Activated CD8-positive, alpha-beta memory T cell treated with anti-CD3 and anti-CD28 coated beads, Interleukin-2, amount 50 U/mL, for 24 hours (primary cell): Measurements from ENCODE around the gene SOCS1.

Source experiments
- DNase-seq: peaks from one replicate; pipeline ENCODE4 v3.0.0-alpha.2; 2020; ENCODE audit errors: extremely low read depth

Gene SOCS1

DNA sequence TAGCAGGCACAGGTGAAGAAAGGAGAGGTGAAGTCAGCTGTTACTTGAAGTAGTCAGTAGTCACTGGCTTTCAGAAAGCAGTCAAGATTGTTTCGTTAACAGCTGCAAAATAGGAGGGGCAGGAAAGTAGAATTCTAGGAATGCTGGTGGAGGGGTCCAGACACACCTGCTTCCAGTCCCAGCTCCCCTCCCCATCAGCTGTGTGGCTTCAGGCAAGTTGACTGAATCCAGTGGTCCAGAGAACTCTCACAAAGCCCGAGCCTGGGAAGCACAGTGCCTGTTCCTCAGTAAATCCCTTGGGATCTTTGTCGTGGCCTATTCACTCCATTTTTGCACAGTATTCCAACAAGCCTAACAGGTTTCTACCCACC lies 4.6 kb upstream of the SOCS1 start:
- DNase-seq, result no peak

DNA sequence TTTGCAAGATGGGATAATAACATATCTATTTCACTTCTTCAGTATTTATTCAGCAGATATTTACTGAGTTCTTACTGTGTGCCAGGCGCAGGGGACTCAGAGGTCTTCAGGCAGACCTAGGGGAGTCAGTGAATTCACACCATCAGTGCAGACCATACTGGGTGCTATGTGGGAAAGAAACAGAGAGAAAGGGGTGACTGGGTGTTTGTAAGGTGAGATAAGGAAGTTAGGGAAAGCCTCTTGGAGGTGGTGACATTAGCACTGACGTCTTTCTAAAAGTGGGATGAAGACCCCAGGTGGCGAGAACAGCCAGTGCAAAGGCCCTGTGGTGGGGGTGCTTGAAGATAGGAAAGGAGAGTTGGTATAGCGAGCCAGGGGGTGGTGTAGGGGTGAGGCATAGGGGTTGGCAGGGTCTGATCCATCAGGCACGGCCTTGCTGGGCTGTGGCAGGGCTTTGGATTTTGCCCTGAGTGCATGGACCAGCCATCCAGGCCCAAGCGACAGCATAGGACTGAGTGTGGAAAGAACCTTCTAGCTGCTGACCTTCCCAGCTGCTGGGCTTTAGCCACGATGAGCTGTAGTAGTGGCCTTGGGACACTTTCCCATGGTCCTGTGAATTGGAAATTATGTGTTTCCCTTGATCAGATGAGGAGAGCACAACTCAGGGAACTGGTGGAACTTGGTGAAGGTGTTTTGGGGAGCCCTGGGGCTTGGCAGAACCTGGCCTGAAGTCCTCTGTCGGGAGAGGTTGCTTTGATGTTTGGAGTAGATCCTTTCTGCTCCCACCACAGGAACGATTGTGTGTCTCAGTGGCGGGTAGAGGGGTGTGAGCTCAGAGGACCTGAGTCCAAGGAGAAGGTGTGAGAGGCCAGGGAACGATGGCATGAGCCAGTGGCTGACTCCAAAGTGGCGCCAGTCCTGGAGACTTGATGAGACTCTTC lies 3.9 kb upstream of the SOCS1 start:
- no peak for DNase-seq

DNA sequence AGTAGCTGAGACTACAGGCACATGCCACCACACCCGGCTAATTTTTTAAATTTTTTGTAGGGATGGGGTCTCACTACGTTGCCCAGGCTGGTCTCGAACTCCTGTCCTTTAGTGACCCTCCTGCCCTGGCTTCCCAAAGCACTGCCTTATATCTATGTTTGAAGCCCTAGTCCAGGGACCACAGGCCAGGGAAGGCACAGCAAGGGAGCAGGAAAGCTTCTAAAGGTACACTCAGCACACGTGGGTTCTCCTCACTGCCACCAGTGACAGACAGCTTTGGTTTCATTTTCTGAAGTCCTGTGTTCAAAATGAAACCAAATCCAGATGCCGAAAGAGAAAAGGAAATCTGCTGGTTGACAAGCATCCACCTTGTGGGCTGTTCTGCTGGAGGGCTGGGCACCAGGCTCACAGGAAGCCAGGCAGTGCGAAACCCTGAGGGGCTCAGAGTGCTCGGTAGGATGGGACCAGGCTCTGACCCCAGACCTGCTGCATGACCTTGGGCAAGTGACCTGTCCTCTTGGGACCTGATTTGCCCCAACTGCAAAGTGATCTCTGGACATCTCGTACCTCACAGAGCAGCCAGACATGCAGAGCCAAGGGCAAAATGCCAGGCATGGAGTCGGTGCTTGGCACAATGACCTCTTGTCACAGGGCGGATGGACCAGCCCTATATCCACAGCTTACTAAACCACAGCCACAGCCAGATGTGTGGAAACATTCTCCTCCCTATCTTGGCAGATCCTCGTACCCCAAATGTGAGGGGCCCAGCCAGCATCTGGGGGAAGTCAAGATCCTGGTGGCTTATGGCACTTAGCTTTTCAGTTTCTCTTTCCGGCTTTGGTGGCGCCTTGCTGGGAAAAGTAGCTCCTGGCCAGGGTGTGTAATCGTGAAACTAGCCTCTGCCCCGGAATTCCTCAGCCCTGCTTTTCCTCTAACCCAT lies 2.8 kb upstream of the SOCS1 start:
- DNase-seq, result no peak

DNA sequence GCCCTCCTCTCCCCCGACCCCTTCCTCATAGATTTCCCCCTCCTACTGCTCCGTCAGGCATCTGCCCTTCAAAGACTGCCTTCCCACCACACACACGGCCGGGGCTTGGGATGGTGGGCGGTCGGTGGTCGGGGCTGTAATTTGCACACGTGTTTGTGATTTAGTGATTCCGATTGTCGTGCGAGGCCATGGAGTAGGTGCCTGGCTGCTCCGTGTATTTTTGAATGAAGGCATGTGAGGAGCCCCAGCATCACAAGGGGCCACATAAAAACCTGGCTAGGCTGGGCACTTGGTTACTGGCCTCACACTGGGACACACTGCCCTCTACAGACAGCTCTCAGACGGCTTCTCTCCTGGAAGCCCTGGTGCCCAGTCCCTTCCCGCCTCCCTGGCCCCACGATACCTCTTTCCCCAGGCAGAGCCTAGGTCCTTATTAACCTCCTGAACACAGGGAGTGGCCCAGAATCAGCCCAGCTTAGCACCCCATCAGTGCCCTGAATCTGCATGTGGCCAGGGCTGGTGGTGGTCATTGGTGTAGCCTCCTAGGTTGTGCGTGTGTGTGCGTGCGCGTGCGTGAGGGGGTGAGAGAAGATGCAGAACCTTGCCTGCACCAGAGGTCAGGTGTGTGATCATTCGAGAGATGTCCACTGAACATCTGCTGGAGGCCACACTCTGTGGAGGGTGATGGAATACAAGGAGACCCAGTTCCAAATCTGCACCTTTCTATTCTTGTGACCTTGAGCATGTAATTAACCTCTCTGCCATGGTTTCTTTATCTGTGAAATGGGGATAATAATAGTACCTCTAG lies 1.3 kb upstream of the SOCS1 start:
- DNase-seq, result no peak

DNA sequence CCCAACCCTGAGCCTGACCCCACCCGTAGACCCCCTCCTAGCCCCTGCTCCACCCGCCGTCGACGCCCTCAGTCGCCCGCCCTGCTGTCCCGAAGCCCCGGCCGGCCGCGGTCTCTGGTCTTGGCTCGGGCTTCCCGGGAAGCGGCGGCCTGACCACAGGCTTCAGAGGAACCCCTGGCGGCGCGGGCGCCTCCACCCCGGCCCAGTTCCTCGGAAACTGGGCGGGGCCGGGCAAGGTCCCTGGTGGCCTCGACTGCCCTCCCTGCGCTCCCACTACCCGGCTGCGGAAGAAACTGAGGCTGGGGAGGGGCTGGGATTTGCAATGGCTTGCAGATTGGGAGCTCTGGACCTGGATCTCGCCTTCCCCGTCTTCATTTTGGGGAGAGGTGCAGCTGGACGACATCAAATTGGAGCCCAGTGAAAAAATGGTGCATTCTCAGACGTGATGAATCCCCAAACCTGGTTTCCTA lies 692 bp upstream of the SOCS1 start:
- no peak for DNase-seq

DNA sequence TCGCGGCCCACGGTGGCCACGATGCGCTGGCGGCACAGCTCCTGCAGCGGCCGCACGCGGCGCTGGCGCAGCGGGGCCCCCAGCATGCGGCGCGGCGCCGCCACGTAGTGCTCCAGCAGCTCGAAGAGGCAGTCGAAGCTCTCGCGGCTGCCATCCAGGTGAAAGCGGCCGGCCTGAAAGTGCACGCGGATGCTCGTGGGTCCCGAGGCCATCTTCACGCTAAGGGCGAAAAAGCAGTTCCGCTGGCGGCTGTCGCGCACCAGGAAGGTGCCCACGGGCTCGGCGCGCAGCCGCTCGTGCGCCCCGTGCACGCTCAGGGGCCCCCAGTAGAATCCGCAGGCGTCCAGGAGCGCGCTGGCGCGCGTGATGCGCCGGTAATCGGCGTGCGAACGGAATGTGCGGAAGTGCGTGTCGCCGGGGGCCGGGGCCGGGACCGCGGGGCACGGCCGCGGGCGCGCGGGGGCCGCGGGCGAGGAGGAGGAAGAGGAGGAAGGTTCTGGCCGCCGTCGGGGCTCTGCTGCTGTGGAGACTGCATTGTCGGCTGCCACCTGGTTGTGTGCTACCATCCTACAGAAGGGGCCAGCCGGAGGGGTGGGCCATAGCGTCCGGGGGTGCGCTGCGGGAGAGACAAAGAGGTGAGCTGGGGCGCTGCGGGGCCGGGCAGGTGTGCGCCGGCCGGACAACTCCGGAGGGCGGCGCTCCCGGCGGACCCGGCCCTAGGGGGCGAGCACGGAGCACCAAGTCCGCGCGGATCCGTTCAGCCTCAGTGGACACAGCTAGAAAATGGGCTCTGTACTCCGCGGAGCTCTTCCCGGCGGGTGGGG lies 879 bp downstream of the SOCS1 start:
- no peak for DNase-seq

DNA sequence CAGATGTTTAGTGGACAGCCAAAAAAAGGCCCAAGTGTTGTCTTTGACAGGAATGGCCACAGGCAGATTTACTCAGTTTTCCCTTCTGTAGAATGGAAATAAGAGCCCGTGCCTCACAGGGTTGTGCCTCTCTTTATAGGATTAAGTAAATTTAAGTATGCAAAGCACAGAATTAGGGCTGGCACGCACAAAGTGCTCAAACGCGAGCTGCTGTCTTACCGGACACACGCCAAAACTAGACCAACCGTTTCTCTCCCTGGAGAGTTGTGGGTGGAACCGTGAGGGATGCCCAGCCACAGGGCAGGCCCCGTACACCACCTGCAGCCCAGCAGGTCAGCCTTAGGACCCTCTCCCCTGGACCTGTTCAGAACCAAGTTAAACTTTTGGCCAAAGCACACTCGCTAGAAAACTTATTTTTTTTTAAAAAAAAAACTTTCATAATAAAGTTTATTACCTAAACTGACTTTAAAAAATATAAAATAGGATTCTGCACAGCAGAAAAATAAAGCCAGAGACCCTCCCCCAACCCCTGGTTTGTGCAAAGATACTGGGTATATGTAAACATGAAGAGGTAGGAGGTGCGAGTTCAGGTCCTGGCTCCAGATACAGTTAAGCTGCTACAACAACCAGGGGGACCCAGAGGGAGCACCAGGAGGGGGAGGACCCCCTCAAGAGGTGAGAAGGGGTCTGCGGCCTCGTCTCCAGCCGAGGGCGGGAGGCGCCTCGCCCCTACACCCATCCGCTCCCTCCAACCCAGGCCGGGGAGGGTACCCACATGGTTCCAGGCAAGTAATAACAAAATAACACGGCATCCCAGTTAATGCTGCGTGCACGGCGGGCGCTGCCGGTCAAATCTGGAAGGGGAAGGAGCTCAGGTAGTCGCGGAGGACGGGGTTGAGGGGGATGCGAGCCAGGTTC lies 1.8 kb downstream of the SOCS1 start:
- no peak for DNase-seq

DNA sequence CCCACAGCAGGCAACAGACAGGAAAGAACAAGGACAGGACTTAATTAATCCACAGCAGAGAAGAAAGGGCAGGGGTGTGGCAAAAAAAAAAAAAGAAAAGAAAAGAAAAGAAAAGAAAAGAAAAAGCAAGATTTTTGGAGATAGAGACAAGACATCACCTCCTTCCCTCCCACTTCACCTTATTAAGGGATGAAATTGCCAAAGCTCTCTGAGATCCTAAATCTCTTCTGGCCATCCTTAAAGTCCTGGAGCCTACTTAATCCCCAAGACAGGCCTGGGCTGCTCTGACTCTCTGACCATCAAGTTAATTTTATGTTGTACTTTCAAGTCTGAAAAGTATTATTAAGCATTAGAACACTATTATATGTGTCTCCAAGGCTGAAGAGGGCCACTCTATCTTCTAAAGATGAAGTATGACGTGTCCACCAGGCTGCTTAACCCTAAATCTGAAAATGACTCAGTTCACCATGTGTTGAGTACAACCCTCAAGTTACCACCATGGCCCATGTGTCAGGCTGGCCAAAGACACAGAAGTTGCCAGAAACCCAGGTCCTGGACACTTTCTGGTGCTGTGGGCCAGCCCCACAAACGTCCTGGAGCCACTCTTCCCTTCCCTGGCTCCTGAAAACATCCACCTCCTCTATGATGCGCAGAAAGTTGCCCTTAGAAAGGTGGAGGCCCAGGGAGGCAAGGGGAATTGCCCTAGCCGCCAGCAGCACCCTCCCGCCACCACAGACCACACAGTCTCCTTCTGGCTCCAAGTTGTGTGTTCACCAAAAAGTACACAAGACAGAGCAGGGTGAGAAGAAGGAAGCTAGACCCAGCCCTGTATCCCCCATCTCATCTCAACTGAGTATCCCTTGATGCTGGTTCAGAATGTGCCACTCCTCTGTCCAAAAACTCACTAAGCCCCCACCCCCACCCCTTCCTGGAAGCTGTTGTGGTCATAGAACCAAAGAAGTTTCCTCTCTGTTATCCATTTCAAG lies 2.7 kb downstream of the SOCS1 start:
- DNase-seq, result no peak

DNA sequence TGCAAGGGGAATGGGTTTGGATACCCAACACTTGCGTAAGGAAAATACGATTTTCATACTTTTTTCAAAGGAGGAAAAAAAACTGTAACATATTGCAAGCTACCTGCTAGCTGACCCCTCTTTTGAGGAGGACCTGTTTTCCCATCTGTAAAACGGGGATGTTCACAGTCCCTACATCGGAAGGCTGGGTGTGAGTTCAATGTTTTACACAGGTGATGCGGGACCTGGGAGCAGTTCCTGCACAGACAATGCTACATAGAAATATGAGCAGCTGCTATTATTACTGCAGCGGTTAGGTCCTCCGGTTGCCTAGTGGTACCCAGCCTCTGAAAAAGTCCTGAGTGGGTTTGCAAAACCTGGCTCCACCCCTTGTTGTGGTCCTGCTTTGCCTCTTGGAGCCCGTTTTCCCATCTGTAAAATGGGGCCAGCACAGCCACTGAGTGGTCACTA lies 3.5 kb downstream of the SOCS1 start:
- DNase-seq, result no peak

DNA sequence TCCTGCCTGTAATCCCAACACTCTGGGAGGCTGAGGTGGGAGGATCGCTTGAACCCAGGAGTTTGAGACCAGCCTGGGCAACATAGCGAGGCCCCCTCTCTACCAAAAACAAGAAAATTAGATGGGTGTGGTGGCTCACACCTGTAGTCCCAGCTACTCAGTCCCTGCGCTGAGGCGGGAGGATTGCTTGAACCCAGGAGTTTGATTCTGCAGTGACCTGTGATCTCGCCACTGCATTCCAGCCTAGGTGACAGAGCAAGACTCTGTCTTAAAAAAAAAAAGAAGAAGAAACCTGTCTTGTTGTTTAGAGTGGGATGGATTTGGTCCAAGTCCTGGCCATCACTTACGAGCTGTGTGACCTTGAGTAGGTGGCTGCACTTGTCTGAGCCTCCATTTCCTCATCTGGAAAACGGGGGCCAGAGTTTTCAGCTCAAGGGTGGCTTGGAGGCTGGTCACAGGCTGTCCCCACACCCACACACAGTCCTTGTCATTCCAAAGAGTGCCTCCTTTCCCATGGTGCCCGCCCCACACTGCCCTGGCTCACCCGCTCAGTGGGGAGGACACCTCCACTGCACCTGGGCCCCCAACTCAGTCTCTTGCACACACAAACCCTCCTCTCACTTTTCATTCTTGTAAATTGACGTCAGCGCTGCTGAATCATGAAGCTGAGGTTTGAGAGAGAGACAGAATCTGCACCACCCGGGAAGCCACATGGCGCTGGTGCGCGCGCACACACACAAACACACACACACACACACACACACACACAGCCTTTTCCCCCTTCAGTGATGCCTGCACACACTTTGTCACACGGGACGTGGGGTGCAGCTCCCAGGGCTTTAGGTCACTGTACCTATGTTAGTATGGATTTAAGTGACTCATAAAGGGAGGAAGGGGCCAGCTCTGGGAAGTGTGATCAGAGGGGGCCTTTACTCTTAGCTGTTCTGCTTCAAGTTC lies 4.2 kb downstream of the SOCS1 start:
- DNase-seq, result no peak

DNA sequence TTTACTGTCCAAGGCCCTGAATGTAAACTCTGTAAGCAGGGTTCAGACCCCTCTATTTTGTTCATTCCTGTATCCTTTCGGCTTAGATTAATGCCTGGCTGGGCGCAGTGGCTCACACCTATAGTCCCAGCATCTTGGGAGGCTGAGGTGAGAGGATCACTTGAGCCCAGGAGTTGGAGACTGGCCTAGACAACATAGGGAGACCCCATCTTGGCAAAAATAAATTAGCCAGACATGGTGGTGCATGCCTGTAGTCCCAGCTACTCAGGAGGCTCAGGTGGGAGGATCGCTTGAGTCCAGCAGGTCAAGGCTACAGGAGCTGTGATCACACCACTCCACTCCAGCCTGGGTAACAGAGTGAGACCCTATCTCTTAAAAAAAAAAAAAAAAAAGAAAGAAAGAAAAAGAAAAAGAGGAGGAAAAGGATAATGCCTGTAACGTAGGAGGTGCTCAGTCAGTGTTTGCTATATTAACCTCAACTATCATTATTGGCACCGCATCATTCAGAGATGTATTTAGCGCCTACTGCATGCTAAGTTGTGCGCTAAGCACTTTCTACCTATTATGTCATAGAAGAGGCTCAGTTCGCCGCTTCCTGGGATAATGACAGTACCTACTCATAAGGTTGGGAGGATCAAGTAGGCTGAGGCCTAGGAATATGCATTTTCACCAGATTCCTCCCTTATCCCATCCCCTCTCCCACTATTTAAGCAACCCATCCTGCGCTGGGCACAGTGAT lies 5.0 kb downstream of the SOCS1 start:
- no peak for DNase-seq

DNA sequence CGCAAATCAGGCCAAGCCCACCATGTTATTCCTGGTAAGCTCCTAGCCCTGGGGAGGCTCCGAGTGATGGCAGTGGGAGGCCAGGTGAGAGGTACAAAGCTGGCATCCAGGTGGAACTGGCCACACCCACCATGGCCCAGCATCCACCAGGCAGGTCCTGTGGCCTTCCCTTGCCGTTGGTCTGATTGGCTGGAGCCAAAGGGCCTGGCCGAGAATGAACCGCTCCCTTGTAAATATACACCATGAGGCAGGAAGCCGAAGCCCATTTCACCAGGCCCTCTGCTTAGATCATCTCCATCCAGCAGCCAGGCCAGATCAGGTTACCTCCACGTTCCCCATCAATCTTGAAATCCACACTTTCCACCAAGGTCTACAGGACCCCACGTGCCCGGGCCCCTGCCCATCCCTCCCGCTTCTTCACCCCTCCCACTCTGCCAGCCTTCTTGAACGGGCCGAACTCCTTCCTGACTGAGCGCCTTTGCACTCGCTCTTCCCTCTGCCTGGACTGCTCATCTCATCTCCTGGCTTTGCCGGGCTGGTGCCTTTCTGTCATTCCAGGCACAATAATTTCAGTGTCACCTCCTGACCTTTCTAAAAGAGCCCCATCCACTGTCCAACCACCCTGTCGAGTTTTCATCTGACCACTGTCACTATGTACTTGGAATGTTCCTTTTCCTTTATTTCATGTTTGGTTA lies 5.8 kb downstream of the SOCS1 start:
- DNase-seq, result no peak

DNA sequence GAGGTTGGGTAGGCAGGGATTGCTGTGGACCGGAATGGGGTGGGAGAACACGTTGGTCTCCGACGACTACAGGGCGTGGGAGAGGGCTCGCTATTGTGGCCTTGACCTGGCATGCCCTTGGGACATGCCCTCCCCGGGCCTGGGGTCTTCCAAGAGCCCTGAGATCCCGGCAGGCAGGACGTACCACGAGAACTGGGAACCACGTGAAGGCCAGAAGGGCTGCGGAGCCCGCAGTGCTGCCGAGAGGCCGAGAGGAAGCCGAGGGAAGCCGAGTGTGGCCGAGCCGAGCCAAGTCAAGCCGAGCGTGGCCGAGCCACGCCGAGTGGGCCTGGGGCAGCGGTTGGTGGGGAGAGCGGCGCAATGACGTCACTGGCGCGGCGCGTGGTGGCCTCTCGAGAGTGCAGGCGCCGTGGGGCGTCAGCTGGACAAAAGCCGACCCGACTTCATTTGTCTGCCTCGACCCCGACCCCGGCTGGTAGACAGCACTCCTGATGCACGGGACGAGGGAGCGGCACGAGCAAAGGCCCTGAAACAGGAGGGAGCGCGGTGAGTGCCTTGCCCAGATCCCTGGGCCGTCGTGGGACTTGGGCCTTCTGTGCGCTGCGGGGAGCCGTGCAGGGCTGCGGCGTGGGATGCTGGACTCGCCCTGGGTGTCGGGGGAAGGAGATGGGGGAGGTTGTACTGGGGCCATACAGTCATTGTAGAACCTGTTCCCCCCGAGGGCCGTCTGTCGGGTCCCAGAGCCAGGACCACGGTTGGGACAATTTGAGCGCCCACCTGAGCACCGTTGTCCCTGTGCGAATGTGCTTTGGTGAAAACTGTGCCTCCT lies 6.6 kb downstream of the SOCS1 start:
- no peak for DNase-seq

DNA sequence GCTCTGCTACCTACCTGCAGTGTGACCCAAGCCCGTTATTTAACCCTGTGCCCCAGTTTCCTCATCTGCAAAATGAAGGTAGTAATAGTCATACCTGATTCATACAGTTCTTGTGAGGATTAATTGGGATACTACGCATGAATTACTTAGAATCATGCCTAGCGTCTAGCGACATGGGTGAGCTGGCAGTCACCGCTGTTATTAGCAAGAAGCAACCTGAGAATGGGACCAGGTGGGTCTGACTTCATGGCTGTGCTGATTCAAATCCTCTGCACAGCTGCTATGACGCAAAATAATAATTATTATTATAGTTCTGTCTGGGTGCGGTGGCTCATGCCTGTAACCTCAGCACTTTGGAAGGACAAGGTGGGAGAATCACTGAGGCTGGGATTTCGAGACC lies 7.9 kb downstream of the SOCS1 start:
- no peak for DNase-seq

DNA sequence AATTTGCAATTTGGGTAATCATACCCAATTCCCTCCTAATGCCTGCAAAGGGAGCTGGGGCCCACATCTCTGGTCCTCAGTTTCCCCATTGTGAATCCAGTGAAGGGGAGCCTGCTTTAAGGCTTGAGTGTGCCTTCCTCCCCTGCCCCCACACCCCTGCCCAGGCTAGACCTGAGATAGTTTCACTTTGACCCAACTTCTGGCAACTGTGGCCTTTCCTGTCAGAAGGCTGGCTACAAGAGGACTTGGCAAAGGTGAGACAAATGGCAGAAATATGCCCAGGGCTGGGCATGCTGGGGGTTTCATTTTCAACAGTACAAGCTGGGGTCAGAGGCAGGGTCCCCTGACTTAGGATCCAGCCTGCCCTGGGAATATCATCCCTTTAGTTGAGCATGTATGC lies 10.0 kb downstream of the SOCS1 start:
- no peak for DNase-seq
